Measurements from ENCODE around the gene TMEM107.

DNA sequence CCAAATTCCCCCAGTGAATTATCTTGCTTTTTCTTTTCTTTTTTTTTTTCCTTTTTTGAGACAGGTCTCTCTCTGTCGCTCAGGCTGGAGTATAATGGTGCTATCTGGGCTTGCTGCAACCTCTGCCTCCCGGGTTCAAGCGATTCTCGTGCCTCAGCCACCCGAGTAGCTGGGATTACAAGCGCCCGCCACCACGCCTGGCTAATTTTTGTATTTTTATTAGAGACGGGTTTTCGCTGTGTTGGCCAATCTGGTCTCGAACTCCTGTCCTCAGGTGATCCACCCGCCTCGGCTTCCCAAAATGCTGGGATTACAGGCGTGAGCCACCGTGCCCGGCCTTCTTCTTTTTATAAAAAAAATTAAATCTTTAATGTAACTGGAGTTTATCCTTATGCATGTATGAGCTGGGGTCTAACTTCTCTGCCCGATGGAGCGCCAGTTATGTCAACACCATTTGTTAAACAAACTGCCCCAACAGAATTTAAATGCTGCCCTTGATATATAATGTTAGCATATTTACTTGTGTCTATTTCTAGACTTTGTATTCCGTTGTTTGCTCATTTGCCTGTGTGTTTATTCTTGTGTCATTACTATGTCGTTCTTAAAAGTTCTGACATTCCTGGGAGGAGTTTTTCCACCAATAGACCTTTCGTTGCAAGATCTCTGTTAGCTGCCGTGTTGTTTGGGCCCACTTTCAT, 34.7 kb upstream of the TMEM107 start:
- TF ChIP-seq, protein P1, sequence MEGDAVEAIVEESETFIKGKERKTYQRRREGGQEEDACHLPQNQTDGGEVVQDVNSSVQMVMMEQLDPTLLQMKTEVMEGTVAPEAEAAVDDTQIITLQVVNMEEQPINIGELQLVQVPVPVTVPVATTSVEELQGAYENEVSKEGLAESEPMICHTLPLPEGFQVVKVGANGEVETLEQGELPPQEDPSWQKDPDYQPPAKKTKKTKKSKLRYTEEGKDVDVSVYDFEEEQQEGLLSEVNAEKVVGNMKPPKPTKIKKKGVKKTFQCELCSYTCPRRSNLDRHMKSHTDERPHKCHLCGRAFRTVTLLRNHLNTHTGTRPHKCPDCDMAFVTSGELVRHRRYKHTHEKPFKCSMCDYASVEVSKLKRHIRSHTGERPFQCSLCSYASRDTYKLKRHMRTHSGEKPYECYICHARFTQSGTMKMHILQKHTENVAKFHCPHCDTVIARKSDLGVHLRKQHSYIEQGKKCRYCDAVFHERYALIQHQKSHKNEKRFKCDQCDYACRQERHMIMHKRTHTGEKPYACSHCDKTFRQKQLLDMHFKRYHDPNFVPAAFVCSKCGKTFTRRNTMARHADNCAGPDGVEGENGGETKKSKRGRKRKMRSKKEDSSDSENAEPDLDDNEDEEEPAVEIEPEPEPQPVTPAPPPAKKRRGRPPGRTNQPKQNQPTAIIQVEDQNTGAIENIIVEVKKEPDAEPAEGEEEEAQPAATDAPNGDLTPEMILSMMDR (conservative IDR thresholded peaks at IDR 0.05 in 1 of 2, IDR thresholded peaks at IDR 0.05 in 1 of 2; ENCODE audit: extremely low read depth in 1 of 2, insufficient read depth in 1 of 2, low read depth in 1 of 2, low read length in 2 of 2): no peak
- TF ChIP-seq EZH2 (IDR thresholded peaks at IDR 0.05; ENCODE audit: borderline replicate concordance, low read length): no peak

Data from mammary epithelial cell (primary cell).